GM23248 (cell line): ENCODE results near the gene IGF2BP2. TPM values are rescaled to one million over a fixed set of nuclear protein-coding genes. Genes with fewer than 3 reads are reported as not detected.

ENCODE experiments used
- DNase-seq: peaks from one replicate; pipeline ENCODE4 v3.0.0-alpha.2; 2015
- H2AFZ ChIP-seq: fragments of 200-600 bp; sonication (generic); 2 replicates; pipeline ENCODE4 v1.6.1; 2016; ENCODE audit warnings: antibody characterized with exemption
- H3F3A ChIP-seq: fragments of 200-600 bp; sonication (generic); 2 replicates; pipeline ENCODE4 v1.6.1; 2016; ENCODE audit warnings: mild to moderate bottlenecking, antibody characterized with exemption, mixed run types; ENCODE audit not compliant: insufficient read depth
- H3K27ac ChIP-seq: fragments of 200-600 bp; sonication (generic); 2 replicates; pipeline ENCODE4 v1.5.1; 2016; ENCODE audit warnings: mild to moderate bottlenecking
- H3K27me3 ChIP-seq: fragments of 200-600 bp; sonication (generic); replicated peaks from 2 replicates; pipeline ENCODE4 v1.6.1; 2016; ENCODE audit warnings: mild to moderate bottlenecking; ENCODE audit not compliant: insufficient read depth
- H3K36me3 ChIP-seq: fragments of 200-600 bp; sonication (generic); 2 replicates; pipeline ENCODE4 v1.6.1; 2016; ENCODE audit warnings: low read depth, mild to moderate bottlenecking
- H3K4me1 ChIP-seq: fragments of 200-600 bp; sonication (generic); 2 replicates; pipeline ENCODE4 v1.6.1; 2016; ENCODE audit warnings: mild to moderate bottlenecking; ENCODE audit not compliant: insufficient read depth
- H3K4me2 ChIP-seq: fragments of 200-600 bp; sonication (generic); one replicate; pipeline ENCODE4 v1.6.1; 2016; ENCODE audit warnings: mild to moderate bottlenecking; ENCODE audit not compliant: unreplicated experiment
- H3K4me3 ChIP-seq: fragments of 200-600 bp; sonication (generic); 2 replicates; pipeline ENCODE4 v1.5.1; 2016; ENCODE audit warnings: mild to moderate bottlenecking
- H3K79me2 ChIP-seq: fragments of 200-600 bp; sonication (generic); 2 replicates; pipeline ENCODE4 v1.6.1; 2016; ENCODE audit warnings: mild to moderate bottlenecking; ENCODE audit not compliant: insufficient read depth
- H3K9ac ChIP-seq: fragments of 200-600 bp; sonication (generic); 2 replicates; pipeline ENCODE4 v1.6.1; 2016; ENCODE audit warnings: mild to moderate bottlenecking
- H3K9me2 ChIP-seq: fragments of 200-600 bp; sonication (generic); 2 replicates; pipeline ENCODE4 v1.6.1; 2016; ENCODE audit warnings: mixed run types, mild to moderate bottlenecking, moderate library complexity; ENCODE audit not compliant: insufficient read depth
- H3K9me3 ChIP-seq: fragments of 200-600 bp; sonication (generic); one replicate; pipeline ENCODE4 v1.6.1; 2017; ENCODE audit warnings: low read depth
- H4K20me1 ChIP-seq: fragments of 200-600 bp; sonication (generic); 2 replicates; pipeline ENCODE4 v1.6.0; 2016; ENCODE audit not compliant: insufficient read depth
- EZH2 ChIP-seq: fragments of 200-600 bp; sonication (generic); IDR thresholded peaks from 2 replicates; pipeline ENCODE4 v1.6.1; 2018; ENCODE audit warnings: antibody characterized with exemption, mild to moderate bottlenecking; ENCODE audit not compliant: insufficient read depth, poor library complexity, severe bottlenecking
- EZH2phosphoT487 ChIP-seq: fragments of 200-600 bp; sonication (generic); IDR thresholded peaks from 2 replicates; pipeline ENCODE4 v1.6.1; 2018; ENCODE audit warnings: antibody characterized with exemption, moderate library complexity, mild to moderate bottlenecking, low read depth; ENCODE audit not compliant: insufficient read depth
- whole genome bisulfite sequencing, 2 experiments: methylation state at CpG; one replicate each; pipeline ENCODE4 v1.1.6; 2015 to 2017; ENCODE audit warnings: low lambda C conversion rate in 2 of 2, low coverage in 1 of 2; ENCODE audit errors: missing lambda C conversion rate in 2 of 2; 5-methylcytosine and 5-hydroxymethylcytosine counted together
- in situ Hi-C: fragments of 300-500 bp; cut with MboI; formaldehyde crosslinking; loops from 2 replicates; pipeline ENCODE4 v1.15.0; 2020
- polyA plus RNA-seq: library from polyadenylated mRNA; unstranded; fragments of >200 nt; fragmentation: Nextera tagmentation; extraction: Ambion mirVana; gene quantifications from 2 replicates; pipeline ENCODE4 v1.2.1, GENCODE V29; 2016
- total RNA-seq: library from RNA; depleted of rRNA; stranded (reverse); fragments of >200 nt; shearing (Covaris generic); gene quantifications from 2 replicates; pipeline ENCODE4 v1.2.3, GENCODE V29; 2014

Gene IGF2BP2
- total and polyA plus RNA-seq, 2 experiments from 2014 or later = 60.6 to 62.5 TPM

- H3K27ac ChIP-seq = no peak overlapping the region
- H3K27me3 ChIP-seq = no peaks in the 10 kb centered on the region
- in situ Hi-C loops = no loop called here
- H3K4me3 ChIP-seq = no peak overlapping the region
- H3K36me3 ChIP-seq = no peaks in the 10 kb centered on the region
- peaks cover 48% of the 10 kb centered on the region for H3K4me1 ChIP-seq
- TF ChIP-seq EZH2 (no peak), EZH2phosphoT487 (no peak)
- no peak overlapping the region for H2AFZ ChIP-seq
- 65% methylated on average over 5 of the region's 5 CpGs for WGBS, 2 experiments
- H3K4me2 ChIP-seq = no peak overlapping the region
- DNase-seq = no peak
- H3K9me2 ChIP-seq = no peaks in the 10 kb centered on the region
- H3K9ac ChIP-seq = no peak overlapping the region
- peaks cover 100% of the 10 kb centered on the region for H3K79me2 ChIP-seq
- peaks cover 10% of the 10 kb centered on the region; the same call in 1 of the 2 replicates for H3F3A ChIP-seq
- no peaks in the 10 kb centered on the region for H3K9me3 ChIP-seq
- peaks cover 16% of the 10 kb centered on the region; the same call in 1 of the 2 replicates for H4K20me1 ChIP-seq
Observed at GRCh38 chr3:185766329-185767001, 58.4 kb downstream of the IGF2BP2 start.

DNA sequence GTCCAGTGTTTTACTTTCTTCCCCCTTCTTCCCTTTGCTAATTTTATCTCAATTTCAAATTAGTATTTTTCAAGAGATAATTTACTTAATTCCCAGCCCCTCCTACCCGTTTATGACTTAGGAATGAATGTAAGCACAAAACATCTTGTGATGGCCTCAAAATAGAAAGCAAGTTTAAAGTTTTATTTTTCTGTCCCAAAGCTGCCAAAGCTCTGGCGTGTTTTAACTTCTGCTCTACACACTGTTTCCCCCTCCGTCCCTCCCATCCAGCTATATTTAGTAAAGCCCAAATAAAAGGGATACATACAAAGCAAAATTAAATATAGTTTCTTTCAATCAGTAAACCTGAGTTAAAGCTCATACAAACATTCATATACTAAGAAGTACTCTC lies 59.9 kb downstream of the IGF2BP2 start:
- H3K4me2 ChIP-seq = peak overlapping the region; percentile 61
- no peaks in the 10 kb centered on the region for H3K36me3 ChIP-seq
- peaks cover 16% of the 10 kb centered on the region; the same call in 1 of the 2 replicates for H4K20me1 ChIP-seq
- H3K79me2 ChIP-seq = peaks cover 100% of the 10 kb centered on the region
- TF ChIP-seq EZH2phosphoT487 (no peak), EZH2 (no peak)
- no peak overlapping the region for H2AFZ ChIP-seq
- WGBS, 2 experiments = 12 to 14% methylated on average over 3 of the region's 3 CpGs
- no peaks in the 10 kb centered on the region for H3K27me3 ChIP-seq
- H3K9me3 ChIP-seq = no peaks in the 10 kb centered on the region
- peak overlapping the region; percentile 62 for H3K9ac ChIP-seq
- in situ Hi-C loops = no loop called here
- H3K4me1 ChIP-seq = peaks cover 61% of the 10 kb centered on the region
- DNase-seq = peak; percentile 20
- no peaks in the 10 kb centered on the region for H3K9me2 ChIP-seq
- H3F3A ChIP-seq = peaks cover 10% of the 10 kb centered on the region; the same call in 1 of the 2 replicates
- H3K4me3 ChIP-seq = no peak overlapping the region; the same call in 1 of the 2 replicates
- peak overlapping the region; percentile 64 for H3K27ac ChIP-seq

- Histone ChIP-seq H3K27me3 (no peaks in the 10 kb centered on the region), H3K79me2 (peaks cover 100% of the 10 kb centered on the region), H3K36me3 (no peaks in the 10 kb centered on the region), H3K4me2 (peak overlapping the region; percentile 61), H3K27ac (peak overlapping the region; percentile 64), H3K4me3 (peak overlapping the region; percentile 14), H3K9ac (peak overlapping the region; percentile 62), H3K9me3 (no peaks in the 10 kb centered on the region), H4K20me1 (peaks cover 18% of the 10 kb centered on the region; the same call in 1 of the 2 replicates), H3K4me1 (peaks cover 67% of the 10 kb centered on the region), H2AFZ (no peak overlapping the region), H3K9me2 (no peaks in the 10 kb centered on the region), H3F3A (peaks cover 10% of the 10 kb centered on the region; the same call in 1 of the 2 replicates)
- in situ Hi-C loops = no loop called here
- 20 to 22% methylated on average over 6 of the region's 6 CpGs for WGBS, 2 experiments
- DNase-seq = peak; percentile 81
- no peak for TF ChIP-seq EZH2
Observed at GRCh38 chr3:185764163-185764979, 60.5 kb downstream of the IGF2BP2 start.

- Histone ChIP-seq H3K4me3 (no peak overlapping the region), H3K27ac (peak overlapping the region; percentile 64), H2AFZ (no peak overlapping the region), H3K4me1 (peaks cover 74% of the 10 kb centered on the region), H3K9ac (peak overlapping the region; percentile 62; the same call in 1 of the 2 replicates), H3K27me3 (no peaks in the 10 kb centered on the region), H3K9me3 (no peaks in the 10 kb centered on the region), H3K4me2 (peak overlapping the region; percentile 61), H3F3A (peaks cover 10% of the 10 kb centered on the region; the same call in 1 of the 2 replicates), H3K9me2 (no peaks in the 10 kb centered on the region), H4K20me1 (peaks cover 26% of the 10 kb centered on the region; the same call in 1 of the 2 replicates), H3K36me3 (no peaks in the 10 kb centered on the region), H3K79me2 (peaks cover 100% of the 10 kb centered on the region)
- in situ Hi-C loops = no loop called here
- no peak for DNase-seq
- no peak for TF ChIP-seq EZH2phosphoT487
- 63 to 69% methylated on average over 4 of the region's 4 CpGs for WGBS, 2 experiments
Observed at GRCh38 chr3:185763347-185764005, 61.4 kb downstream of the IGF2BP2 start.
